Islet precursor cell (in vitro differentiated cells): Measurements from ENCODE around the gene KMT5C.

Experiments used
- DNase-seq: peaks from one replicate; pipeline ENCODE4 v3.0.0-alpha.2; 2018

The KMT5C gene

GRCh38 chr19:55348317-55349034 is 8.8 kb downstream of the KMT5C start:
- peak; percentile 57 for DNase-seq

- DNase-seq, result no peak
Observed at GRCh38 chr19:55350620-55351315, 11.1 kb downstream of the KMT5C start.

DNA sequence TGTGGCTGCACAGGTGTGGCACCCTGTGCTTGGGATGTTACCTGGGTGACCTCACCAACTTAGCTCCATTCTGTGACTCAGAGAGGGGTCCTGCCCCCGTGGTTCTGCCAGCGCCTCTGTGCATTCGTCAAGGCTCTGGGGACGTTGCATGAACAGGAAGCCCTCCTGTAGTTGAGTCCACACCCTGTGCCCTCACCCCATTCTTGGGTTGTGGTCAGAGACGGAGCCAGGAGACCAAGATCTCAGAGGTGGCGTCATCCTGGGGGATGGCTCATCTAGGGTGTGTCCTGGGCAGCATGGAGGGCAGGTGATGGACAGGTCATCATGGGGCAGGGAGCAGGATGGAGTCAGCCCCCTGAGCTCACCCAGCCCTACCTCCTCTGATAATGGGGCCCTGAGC is 12.4 kb downstream of the KMT5C start:
- DNase-seq, result no peak

DNA sequence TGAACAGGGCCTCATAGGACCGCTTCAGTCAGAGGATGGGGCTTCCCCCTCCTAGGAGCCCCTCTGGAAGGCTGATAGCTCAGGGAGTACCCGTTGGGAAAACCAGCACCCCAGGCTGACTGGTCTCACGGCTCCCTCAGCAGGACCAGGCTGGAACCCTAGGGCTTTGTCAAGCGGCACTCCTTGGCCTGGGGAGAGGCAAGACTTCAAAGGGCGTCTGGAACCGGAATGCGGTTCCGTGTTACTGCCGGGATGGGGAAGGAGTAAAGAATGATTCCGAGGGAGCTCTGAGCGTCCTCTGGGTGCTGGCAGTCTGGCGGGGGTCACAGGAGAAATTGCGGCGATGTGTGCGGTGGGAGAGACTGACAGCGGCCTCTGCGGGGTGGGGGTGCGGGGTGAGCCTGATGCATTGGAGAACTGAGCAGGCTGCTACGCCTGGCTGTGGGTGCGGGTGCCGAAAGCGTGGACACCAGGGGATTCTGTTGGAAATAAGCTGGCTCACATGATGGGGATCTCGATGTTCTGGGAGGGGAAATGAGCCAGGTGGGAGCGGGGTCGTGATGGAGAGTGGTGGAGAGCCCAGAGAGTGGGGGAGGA is 13.0 kb downstream of the KMT5C start:
- DNase-seq, result no peak

DNA sequence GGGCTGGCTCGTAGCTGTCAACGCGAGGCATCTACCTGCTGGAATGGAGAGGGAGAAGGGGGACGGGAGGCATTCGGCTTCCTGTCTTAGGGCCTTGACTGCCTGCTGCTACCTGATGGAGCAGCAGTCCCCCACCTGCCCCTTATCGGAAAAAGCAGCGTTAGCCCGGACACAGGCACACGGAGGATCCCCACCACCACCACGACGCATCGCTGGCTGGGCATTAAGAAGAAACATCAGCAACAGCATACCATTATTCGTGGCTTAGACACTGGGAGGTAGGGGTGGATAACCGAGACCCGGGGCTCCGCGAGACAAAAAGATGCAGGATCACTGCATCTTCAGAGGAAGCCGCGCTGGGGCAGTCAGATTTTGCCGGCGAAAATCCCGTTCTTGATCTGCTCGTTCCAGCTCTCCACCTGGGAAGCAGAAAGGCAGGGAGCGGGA is 13.7 kb downstream of the KMT5C start:
- no peak for DNase-seq

GRCh38 chr19:55353803-55354697 is 14.4 kb downstream of the KMT5C start:
- DNase-seq, result peak; percentile 82

GRCh38 chr19:55354698-55355212 is 15.1 kb downstream of the KMT5C start, which contains the start of gene COX6B2:
Gene COX6B2 (minus strand): TSS chr19:55354719. CDS start chr19:55354521, 198 bp downstream.
- no peak for DNase-seq

DNA sequence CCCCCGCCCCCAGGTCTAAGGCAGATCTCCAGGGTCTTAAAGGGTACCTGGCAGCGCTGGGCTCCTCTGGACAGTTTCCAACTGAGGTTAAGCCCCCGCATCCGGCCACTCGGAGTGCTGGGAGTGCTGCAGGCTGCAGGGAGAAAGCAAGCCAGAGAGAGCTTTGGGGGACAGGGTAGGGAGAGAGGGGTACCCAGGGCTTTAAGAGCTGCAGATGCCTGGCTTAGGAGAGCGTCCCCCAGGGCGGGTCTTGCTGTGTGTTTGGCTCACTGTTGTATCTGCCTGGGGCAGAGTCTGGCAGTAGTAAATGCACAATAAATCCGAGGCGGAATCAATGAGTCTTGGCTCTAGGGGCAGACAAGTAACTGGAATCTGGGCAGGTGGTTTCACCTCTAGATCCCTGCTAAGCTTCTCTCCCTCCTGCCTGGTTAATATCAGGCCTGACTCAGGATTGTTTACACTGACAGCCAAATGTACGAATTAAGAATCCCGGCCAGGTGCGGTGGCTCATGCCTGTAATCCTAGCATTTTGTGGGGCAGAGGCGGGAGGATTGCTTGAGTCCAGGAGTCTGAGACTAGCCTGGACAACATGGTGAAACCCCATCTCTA is 15.6 kb downstream of the KMT5C start:
- no peak for DNase-seq

GRCh38 chr19:55358493-55358892 is 18.8 kb downstream of the KMT5C start:
- DNase-seq, result no peak

DNA sequence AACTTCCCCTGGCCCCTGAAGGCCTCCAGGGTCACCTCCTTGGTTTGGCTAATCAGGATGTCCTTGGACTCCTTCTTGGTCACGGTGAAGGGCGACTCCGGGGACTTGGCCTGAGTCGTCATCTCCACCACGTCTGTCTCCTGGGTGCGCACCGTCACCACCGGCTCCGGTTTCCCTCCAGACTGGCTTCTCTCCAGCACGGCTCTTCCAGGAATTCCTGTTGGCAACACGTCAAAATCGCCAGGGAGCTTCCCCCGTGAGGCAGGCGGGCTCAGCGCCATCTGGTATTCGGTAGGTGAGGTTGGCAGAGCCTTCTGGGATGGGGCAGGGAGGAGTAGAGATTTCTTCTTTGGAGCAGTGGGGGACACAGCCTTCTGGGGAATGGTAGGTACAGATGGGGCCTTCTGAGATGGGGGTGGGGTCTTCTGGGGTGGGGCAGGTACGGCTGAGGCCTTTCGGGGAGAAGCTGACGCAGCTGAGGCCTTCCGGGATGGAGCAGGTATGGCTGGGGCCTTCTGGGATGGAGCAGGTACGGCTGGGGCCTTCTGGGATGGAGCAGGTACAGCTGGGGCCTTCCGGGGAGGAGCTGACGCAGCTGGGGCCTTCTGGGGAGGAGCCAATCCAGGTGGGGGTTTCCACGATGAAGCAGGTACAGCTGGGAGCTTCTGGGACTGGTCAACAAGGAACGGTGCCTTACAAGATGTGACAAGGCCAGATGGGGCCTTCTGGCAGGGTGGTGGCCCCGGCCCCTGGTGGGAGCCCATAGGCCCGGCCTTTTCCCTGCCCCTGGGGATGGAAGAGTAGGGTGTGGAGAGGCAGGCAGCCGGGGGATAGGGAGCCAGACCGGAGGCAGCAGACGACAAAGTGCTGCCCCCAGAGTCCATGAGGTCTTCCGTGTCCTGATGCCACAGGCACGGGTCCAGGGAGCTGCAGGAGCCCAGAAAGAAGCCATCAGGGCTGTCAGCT is 19.6 kb downstream of the KMT5C start:
- no peak for DNase-seq

DNA sequence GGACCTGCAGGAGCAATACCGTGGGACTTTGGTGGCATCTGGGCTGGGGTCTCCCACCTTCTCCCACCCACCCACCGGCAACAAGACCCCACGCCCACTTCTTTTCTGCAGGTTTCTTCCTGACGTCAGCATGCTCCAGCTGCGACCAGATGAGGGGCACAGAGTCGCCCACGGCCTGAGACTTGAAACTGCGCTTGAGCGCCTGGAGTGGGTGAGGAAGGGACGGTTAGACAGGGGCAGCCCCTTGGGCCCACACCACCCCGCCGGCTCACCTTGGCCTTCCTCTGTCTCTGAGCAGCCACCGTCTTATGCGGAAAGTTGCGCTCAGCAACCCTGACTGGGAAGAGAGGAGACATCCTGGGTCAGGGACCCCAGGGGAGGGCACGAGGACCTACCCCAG is 21.2 kb downstream of the KMT5C start:
- DNase-seq, result no peak

- no peak for DNase-seq
Observed at GRCh38 chr19:55362174-55362989, 22.7 kb downstream of the KMT5C start.

DNA sequence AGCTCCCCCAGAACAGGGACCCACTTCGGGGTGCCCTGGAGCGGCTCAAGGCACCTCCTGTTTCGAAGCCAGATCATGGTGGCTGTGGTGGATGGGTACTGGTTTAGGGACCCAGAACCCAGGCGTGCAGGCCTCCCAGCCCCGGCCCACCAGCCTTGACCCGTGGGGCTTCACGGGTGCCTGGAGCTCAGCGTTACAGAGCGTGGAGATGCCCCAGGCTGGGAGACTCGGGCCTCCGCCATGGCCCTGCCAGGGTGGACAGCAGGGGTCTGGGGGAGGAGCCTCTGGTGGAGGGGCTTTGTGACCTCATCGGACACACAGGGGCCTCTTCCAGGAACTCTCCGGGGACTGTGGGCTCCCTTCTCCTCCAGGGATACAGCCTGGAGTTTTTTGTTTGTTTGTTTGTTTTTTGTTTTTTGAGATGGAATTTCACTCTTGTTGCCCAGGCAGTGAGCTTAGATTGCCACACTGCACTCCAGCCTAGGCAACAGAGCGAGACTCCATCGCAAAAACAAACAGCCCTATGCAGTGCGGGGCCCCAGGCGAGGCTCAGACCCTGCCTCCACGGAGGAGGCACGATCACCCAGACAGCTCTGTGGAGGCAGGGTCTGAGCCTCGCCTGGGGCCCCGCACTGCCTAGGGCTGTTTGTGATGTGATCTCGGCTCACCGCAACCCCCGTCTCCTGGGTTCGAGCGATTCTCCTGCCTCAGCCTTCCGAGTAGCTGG is 23.5 kb downstream of the KMT5C start, which contains the start of gene GARIN5B:
GARIN5B (minus strand) TSS at position 271 of the 727 bp plus-strand sequence; CDS start at position 77, 194 bp downstream.
- DNase-seq, result no peak

- no peak for DNase-seq
Observed at GRCh38 chr19:55365245-55365644, 25.6 kb downstream of the KMT5C start.

DNA sequence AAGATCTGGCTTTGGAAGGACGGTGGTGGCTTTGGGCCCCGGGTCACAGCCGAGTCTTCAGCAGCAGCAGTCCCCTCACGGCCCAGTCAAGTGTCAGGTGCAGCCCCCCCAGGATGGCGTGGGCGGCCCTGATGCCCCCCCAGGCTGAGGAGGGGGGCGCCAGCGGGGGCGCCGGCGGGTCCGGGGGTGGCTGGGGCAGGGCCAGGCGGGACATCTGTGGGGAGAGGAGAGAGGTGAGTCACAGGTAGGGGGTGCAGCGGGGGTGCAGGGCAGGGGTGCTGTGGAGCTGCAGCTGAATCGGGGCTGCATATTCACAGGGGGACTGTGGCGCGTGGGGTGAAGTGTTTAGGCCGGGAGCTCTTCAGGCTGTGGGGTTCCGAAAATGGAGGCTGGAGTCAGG is 26.3 kb downstream of the KMT5C start:
- no peak for DNase-seq

- no peak for DNase-seq
Observed at GRCh38 chr19:55366790-55367189, 27.1 kb downstream of the KMT5C start.

GRCh38 chr19:55368106-55368505 is 28.4 kb downstream of the KMT5C start:
- no peak for DNase-seq

GRCh38 chr19:55368701-55369563 is 29.3 kb downstream of the KMT5C start:
- DNase-seq, result peak; percentile 78
